Hematopoietic multipotent progenitor cell treated with erythropoietin and hydrocortisone succinate and interleukin-3 and kit ligand, for 15 days (in vitro differentiated cells): ENCODE measurements around the gene HIGD1B.

Source experiments
- DNase-seq: peaks from one replicate; pipeline ENCODE4 v3.0.0-alpha.2; 2015; ENCODE audit warnings: low spot score

HIGD1B gene

GRCh38 chr17:44878627-44879221 is 31.0 kb downstream of the HIGD1B start:
- DNase-seq: peak; percentile 39

DNA sequence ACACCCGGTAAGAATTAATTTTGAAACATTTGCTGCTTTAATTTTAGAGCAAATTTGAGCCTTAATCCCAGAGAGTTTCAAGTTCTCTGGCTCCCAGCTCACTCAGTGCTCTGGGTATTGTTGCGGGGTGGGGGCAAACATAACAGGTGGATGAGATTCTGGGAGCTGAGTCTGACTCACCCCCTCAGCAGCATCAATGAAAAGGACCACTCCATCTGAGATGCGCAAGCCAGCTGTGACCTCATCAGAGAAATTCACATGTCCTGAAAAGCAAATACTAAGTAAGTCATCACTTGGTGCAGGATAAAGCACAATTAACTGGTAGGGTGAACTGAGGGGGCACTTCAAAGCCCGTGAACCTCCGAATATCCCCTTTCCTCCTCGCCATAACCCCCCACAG is 31.7 kb downstream of the HIGD1B start:
- no peak for DNase-seq

- no peak for DNase-seq
Observed at GRCh38 chr17:44880062-44880461, 32.4 kb downstream of the HIGD1B start.

DNA sequence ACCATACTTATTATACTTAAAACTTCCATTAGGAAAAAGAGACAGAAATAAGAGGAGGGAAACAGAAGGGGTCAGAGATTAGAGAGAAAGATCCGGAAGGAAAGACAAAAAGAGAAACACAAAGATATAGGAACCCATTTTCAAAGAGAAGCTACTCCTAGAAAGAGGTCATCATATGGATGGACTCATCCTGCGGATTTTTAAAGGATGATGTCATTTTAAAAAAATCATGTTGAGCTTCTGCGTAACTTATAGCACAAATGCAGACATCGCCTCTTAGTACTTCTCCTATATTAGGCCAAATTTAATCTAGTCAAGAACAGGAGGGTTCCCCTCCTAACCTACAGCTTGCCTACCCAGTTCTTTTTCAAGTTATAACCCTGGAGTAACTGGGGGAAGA is 33.5 kb downstream of the HIGD1B start:
- no peak for DNase-seq

DNA sequence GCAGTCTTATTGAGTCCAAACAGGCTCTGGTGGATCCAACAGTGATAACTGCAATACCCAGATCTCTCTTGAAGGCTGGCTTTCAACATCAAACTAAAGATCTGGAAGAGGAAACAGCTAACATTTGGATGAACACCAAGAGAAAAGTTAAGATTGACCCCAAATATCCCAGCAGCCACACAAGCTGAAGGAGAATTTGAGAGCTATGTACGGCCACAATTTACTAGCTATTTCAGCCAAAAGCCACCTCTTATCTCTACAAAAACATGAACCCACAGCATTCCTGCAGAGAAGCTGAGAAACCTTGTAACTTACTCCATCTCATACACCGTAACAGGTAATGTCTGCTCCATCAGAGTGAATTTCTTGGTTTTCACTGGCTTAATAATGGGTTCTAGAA is 37.3 kb downstream of the HIGD1B start:
- no peak for DNase-seq

GRCh38 chr17:44887016-44887415 is 39.3 kb downstream of the HIGD1B start:
- no peak for DNase-seq

GRCh38 chr17:44887971-44888954 is 40.6 kb downstream of the HIGD1B start:
- no peak for DNase-seq

GRCh38 chr17:44889003-44889402 is 41.3 kb downstream of the HIGD1B start:
- DNase-seq: no peak

GRCh38 chr17:44892250-44892649 is 44.6 kb downstream of the HIGD1B start:
- no peak for DNase-seq

DNA sequence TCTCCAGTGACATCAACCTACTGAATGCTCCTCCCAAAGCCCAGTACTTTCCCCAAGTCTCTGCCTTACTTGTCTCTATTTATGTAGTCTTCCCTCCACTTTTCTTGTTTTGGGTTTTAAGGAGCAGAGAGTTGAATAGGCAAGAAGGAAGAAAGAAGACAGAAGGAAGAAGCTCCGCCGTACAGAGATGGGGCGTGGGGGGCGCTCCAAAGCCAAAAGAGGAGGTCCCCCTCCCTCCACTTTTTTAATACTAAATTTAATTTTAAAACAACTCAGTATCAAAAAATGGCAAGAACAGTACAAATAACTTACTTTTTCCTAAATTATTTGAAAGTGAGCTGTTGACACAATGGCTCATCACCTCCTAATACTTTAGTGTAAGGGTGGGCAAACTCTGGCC is 47.0 kb downstream of the HIGD1B start:
- DNase-seq: no peak

DNA sequence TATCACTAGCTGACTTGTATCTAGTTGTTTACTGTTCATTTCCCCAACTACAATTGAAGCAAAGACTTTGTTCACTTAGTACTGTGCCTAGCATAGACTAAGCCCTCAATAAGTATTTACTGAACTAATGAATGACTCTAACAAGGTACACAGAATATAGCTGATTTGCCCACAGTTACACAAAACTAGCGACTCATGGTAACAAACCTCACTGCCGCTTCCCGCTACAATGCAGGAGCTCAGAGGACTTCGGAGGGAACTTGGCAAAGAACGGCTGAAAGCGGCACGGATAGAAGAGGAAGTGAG is 51.0 kb downstream of the HIGD1B start:
- DNase-seq: peak; percentile 42

DNA sequence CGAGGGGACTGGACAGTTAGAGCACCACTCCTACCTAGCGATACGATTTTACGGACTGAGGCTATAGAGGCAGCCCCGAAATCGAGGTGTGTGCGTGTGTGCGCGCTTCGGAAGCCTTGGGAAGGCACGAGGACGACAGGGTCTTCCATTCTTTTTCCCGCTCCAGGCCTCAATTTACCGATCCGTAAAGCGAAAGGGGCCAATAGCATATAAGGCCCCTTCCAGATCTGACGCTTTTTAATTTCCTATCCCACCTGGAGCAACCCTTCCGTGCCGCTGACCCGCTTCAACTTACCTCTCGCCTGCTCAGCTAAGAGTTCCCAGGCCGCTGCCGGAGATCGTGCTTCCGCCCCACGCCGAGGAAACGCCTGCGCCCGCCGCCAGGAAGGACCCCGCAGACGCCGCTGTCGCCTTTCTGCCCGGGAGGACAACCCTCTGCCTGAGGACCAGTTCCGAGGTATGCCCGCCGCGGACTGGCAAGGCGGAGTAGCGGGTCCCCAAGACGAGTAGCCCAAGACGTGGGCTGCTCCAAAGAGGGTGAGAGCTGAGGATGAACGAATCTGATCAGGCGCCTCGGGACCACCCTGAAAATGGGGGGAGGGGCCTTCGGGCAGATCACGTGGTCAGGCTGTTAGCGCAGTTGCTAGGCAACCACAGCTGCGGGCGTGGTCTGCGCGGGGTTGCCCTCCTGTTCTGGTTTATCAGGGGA is 51.5 kb downstream of the HIGD1B start, which contains the start of gene EFTUD2:
EFTUD2 (minus strand) TSS at position 372 of the 709 bp plus-strand sequence. CDS start 4,924 bp downstream, outside the sequence.
- DNase-seq: peak; percentile 93
